Right cardiac atrium (tissue), 5 donors: ENCODE data around the gene FOXG1. TPM values are rescaled to one million over a fixed set of nuclear protein-coding genes. Genes with fewer than 3 reads are reported as not detected.

Experiments
- ATAC-seq, 2 donors: fragments of 200-7000 bp; cut with Tn5 transposase; one replicate each; pipeline versions ENCODE4 v1.8.0 to v1.9.1; 2020; ENCODE audit warnings: moderate library complexity in 2 of 2, mild to moderate bottlenecking in 1 of 2
- DNase-seq, 3 donors: peaks; one replicate each; pipeline ENCODE4 v3.0.0-alpha.2; 2020
- H3K27ac ChIP-seq: one replicate; pipeline ENCODE4 v1.5.1; 2013; ENCODE audit warnings: mild to moderate bottlenecking, low read length, control low read depth, moderate library complexity
- H3K27me3 ChIP-seq: one replicate; pipeline ENCODE4 v1.6.1; 2013; ENCODE audit not compliant: control insufficient read depth, insufficient read depth
- H3K4me1 ChIP-seq: one replicate; pipeline ENCODE4 v1.6.1; 2013; ENCODE audit warnings: low read length; ENCODE audit not compliant: control insufficient read depth, insufficient read depth
- H3K4me3 ChIP-seq: one replicate; pipeline ENCODE4 v1.5.1; 2013; ENCODE audit warnings: low read length, control low read depth
- H3K9me3 ChIP-seq: one replicate; pipeline ENCODE4 v1.6.1; 2013; ENCODE audit warnings: low read length; ENCODE audit not compliant: control insufficient read depth
- WGBS: extraction: QIAGEN DNeasy Blood & Tissue Kit; methylation state at CpG from one replicate; pipeline ENCODE4 v1.1.7; 2013; 5-methylcytosine and 5-hydroxymethylcytosine counted together
- intact Hi-C, 4 donors: fragments of 100-400 bp; cut with DNase I; formaldehyde crosslinking; loops; one replicate each; pipeline versions ENCODE4 v1.11.0 to v1.14.0; 2022 to 2023
- polyA plus RNA-seq: library from polyadenylated mRNA; stranded (reverse); fragments of 200-250 nt; gene quantifications from one replicate; pipeline ENCODE4 v1.2.3, GENCODE V29; 2013
- total RNA-seq, 4 donors: library from RNA; stranded (reverse); fragmentation: NEBNext Ultra II Directional; extraction: Animal tissue kit (Norgen Biotek cat#: 25700); gene quantifications; one replicate each; pipeline ENCODE4 v1.2.1, GENCODE V29; 2021
- donor health status: healthy with polysubstance abuse.
- donor health status: DM: no; HTN: yes; CAD: no.
- donor health status: DM: no; HTN: no; CAD: no.
- donor health status: DM: no; HTN: yes; CAD: no; lungs with severe emphysema.
- donor health status: DM: yes; HTN: yes; CAD: no.

The FOXG1 gene
- total and polyA plus RNA-seq, 5 donors, result 0.20 TPM; not detected in 4

DNA sequence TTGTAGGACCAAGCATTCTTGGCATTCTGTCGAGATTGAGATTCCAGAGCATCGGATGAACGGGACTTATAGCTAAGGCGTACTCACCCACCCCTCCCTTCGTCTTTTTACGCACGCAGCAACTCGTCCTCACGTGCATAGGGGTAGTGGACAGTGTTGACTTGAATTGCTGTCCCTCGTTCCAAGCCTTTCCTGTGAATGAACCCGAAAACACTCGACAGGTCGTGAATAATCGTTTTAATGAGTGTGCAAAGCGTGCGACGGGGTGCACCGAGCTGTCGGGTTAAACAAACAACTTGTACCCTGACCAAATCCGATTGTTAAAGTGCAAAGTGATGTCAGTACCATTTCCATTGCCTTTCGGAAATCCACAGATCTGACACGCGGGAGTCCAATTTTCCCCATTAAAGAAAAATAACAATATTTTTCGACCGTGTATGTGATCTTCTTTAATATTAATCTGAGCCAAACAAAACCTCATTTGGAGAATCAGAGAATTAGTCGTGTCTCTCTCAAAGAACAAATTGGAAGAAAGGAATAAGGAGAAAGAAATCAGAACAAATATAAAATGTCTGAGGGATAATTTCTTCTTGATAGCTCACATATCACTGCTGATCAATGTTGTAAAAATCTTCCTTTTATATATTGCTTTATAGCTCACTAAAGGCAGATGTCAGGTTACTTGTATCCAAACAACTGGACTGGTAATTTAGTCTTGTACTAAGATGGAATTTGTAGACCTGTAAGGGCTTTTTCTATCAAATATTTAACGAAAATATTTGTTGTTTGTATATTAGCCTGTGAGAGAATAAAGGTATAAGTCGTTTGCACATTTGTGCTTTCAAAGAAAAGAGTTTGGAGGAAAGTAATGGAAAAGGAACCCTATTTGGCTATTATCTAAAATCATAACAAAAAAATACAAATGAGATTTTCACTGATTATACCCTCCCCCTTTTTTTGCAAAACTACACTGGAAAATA lies 11.8 kb downstream of the FOXG1 start:
- intact Hi-C loops, result no loop called here
- H3K4me1 ChIP-seq, result no peaks in the 10 kb centered on the region
- no peak overlapping the region for H3K4me3 ChIP-seq
- DNase-seq (no peak), ATAC-seq (no peak)
- H3K27ac ChIP-seq, result no peak overlapping the region
- no peaks in the 10 kb centered on the region for H3K9me3 ChIP-seq
- WGBS, result 13% methylated on average over 28 of the region's 28 CpGs
- peaks cover 12% of the 10 kb centered on the region for H3K27me3 ChIP-seq

GRCh38 chr14:28779456-28779855 lies 12.9 kb downstream of the FOXG1 start:
- H3K4me1 ChIP-seq, result no peaks in the 10 kb centered on the region
- H3K9me3 ChIP-seq, result no peaks in the 10 kb centered on the region
- H3K4me3 ChIP-seq, result no peak overlapping the region
- H3K27ac ChIP-seq, result no peak overlapping the region
- H3K27me3 ChIP-seq, result peaks cover 12% of the 10 kb centered on the region
- DNase-seq (no peak), ATAC-seq (no peak)
- intact Hi-C loops, result no loop called here

DNA sequence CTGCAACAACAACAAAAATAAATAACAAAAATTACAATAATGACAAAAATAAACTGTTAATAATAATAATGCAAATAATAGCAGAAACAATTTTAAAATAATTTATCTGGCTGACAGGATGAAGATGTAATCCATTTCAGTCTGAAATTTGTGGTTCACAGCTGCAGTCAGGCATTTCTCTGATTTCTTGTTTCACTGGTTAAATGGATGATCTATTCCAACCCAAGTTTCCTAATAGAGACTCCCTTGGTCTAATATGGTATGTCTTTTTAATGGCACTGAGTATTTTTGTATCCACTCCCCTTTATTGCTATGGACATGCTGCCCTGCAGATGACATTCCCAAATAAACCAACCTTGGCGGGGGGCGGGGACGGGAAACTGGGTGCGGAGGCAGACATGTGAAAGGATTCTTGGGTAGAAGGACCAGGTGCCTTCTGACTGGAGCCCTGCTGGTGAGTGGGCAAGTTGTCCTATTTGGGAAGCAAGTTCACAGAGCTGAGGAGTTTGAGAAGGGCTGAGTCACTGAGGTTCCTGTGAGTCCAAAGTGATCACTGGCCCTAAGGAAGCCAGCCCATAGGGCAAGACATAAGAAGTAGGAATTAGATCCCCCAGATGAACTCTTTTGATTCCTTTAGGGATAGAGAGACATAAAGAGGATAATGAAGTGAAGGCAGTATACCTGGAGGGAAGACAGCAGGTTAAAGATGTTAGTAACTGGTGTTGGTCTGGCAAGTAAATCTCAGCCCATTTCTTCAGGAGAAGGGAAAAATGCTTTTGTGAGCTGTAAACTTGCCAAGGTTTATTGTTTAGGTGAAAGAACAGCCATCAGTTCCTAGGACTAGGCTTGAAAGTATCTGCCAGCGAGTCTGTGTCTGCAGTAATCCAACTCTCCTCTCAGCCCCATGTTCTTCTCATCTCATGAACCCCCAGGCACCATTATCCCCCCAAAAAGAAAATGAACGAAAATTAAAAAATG lies 14.5 kb downstream of the FOXG1 start:
- H3K27me3 ChIP-seq, result peaks cover 12% of the 10 kb centered on the region
- no peak for ATAC-seq
- intact Hi-C loops, result no loop called here

GRCh38 chr14:28782301-28782700 lies 15.7 kb downstream of the FOXG1 start:
- peaks cover 10% of the 10 kb centered on the region for H3K27me3 ChIP-seq
- no peaks in the 10 kb centered on the region for H3K4me1 ChIP-seq
- no peak overlapping the region for H3K27ac ChIP-seq
- ATAC-seq (no peak), DNase-seq (no peak)
- no peak overlapping the region for H3K4me3 ChIP-seq
- WGBS, result 34% methylated on average over 2 of the region's 2 CpGs
- intact Hi-C loops, result no loop called here
- H3K9me3 ChIP-seq, result no peaks in the 10 kb centered on the region

More for the DNA sequence above, 14.5 kb downstream of the FOXG1 start:
- H3K27ac ChIP-seq, result no peak overlapping the region
- 15% methylated on average over 6 of the region's 6 CpGs for WGBS
- H3K9me3 ChIP-seq, result no peaks in the 10 kb centered on the region
- no peak overlapping the region for H3K4me3 ChIP-seq
- no peaks in the 10 kb centered on the region for H3K4me1 ChIP-seq
- no peak for DNase-seq

DNA sequence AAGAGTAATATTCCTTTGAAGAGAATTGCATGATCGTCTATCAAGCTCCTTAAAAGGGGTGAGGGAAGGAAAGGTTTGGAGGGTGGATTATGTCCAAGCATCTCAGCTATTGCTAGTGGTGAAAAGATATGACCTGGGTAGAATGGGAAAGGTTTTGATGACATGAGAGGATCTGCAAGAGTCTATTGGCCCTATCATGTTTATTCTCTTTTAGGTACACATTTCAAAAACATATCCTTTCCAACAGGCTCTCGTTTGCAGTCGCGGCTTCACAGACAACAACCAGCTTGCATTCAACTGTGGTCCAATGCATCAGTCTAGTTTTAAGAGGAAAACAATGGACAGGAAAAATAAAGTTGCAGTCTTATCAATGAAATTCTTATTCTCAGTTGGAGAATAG lies 17.1 kb downstream of the FOXG1 start:
- no peaks in the 10 kb centered on the region for H3K9me3 ChIP-seq
- peaks cover 10% of the 10 kb centered on the region for H3K27me3 ChIP-seq
- ATAC-seq (no peak), DNase-seq (no peak)
- H3K4me3 ChIP-seq, result no peak overlapping the region
- 10% methylated on average over 4 of the region's 4 CpGs for WGBS
- no peaks in the 10 kb centered on the region for H3K4me1 ChIP-seq
- no peak overlapping the region for H3K27ac ChIP-seq
- intact Hi-C loops, result no loop called here

DNA sequence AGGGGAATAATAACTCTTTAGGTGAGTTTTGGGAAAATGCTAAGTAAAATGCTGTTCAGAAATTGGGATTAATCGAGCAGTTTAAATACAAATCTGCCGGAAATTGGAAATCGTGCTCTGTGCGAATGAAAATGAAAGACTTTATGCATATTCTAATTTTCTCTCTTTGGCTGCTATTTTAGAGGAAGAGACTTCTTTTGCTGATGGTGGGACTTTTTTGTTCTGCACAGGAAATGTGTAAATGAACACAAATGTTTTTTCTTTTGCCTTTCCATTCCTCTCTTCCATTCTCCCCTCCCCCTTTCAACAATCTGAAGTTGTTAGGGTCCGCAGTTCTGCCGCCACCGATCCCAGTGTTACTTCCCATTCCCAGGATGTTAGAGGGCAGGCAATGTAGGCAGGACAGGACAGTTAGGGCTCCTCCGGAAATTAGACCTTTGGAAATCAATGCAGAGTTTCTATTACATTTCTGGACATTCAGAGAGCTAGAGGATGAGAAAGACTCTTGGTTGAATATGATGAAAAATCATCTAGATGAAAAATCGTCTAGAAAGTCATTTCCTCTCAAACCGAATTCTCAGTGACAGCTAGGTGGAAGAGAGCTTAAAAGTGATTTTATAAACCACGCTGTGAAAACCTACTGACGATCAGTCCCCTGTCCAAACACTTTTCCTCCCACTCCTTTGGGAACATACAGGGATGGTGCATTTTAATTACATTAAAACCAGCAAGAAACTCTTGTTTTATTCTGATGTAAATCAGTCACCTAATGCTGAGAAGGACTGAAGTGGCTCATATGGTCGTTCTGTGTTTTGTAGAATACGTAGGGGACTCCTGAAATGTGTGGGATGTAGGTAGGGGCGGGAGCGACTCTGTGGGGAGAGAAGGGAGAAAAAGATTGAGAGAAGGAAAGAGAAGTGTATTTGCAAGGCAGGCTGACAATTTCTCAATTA lies 17.8 kb downstream of the FOXG1 start:
- Histone ChIP-seq H3K4me3 (no peak overlapping the region), H3K4me1 (no peaks in the 10 kb centered on the region), H3K9me3 (no peaks in the 10 kb centered on the region), H3K27me3 (peaks cover 10% of the 10 kb centered on the region), H3K27ac (no peak overlapping the region)
- ATAC-seq (no peak), DNase-seq (no peak)
- intact Hi-C loops, result no loop called here
- WGBS, result 9% methylated on average over 16 of the region's 16 CpGs

DNA sequence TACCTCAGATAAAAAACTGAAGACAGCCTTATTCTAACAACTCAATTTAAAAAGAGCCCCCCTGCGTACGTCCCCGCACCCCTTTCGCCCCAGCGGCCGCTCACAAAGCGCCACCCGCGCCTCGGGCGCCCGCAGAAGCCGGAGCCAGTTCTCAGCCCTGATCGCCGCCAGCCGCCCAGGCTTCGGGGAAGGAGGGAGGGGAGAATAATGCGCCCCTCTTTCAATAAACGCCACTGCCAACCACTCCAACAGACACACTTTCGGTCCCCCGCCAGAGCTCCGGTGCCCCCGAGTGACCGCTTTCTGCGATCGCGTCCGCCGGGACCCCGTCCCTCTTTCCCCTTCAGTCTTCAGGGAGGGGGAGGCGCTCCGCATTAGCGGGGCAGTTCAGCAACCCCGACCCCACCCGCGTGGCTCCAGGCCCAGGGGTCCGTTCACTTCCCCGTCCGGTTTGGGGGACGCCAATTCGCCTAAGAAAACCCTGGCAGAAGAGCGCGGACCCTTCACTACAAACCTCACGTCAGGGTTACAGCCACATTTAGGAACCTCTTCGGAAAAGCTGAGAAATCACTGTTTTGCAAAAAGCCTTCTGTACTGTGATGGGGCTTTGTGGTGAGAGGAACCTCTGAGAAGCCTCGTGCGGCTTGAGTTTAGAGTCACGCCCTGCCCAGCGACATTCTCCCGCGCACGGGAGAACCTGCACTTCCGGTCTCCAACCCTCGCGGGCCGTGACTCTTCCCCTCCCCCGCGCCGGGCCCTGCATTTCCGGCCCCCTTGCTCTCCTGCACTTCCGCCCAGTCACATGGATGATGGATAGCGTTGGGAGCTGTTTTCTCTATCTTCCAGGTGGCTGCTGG lies 18.7 kb downstream of the FOXG1 start:
- Histone ChIP-seq H3K4me3 (no peak overlapping the region), H3K27ac (no peak overlapping the region), H3K4me1 (no peaks in the 10 kb centered on the region), H3K9me3 (no peaks in the 10 kb centered on the region), H3K27me3 (peaks cover 8% of the 10 kb centered on the region)
- ATAC-seq (peak in 1 of 2 donors; percentile 34), DNase-seq (no peak)
- intact Hi-C loops, result no loop called here
- 2% methylated on average over 62 of the region's 62 CpGs for WGBS

DNA sequence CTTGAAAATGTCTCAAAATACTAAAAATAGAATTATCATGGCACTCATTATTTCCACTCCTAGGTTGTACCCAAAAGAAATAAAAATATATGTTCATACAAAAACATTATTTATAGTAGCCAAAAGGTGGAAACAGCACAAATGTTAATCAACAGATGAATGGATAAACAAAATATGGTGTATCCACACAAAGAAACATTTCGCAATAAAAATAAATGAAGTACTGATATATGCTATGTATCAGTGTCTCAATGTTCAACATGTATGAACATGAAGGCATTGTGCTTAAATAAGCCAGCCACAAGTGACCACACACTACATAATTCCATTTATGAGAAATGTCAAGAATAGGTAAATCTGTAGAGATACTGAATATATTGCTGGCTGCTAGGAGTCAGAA lies 40.9 kb downstream of the FOXG1 start:
- Histone ChIP-seq H3K4me1 (no peaks in the 10 kb centered on the region), H3K9me3 (no peaks in the 10 kb centered on the region), H3K4me3 (no peak overlapping the region), H3K27me3 (no peaks in the 10 kb centered on the region), H3K27ac (no peak overlapping the region)
- ATAC-seq (no peak), DNase-seq (no peak)
- intact Hi-C loops, result no loop called here
- 89% methylated on average over 1 of the region's 1 CpG for WGBS

DNA sequence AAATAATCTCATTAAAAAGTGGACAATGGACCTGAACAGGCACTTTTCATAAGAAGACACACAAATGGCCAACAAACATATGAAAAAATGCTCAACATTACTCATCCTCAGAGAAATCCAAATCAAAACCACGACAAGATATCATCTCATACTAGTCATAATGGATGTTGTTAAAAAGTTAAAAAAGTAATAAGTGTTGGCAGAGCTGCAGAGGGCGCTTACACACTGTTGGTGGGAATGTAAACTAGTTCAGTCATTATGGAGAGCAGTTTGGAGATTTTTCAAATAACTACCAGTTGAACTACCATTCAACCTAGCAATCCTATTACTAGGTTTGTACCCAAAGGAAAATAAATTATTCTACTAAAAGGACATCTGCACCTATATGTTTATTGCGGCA lies 47.2 kb downstream of the FOXG1 start:
- WGBS, result 83% methylated on average over 3 of the region's 3 CpGs
- no peaks in the 10 kb centered on the region for H3K4me1 ChIP-seq

More for the DNA sequence above, 47.2 kb downstream of the FOXG1 start:
- no peaks in the 10 kb centered on the region for H3K9me3 ChIP-seq
- no peak overlapping the region for H3K27ac ChIP-seq
- DNase-seq (no peak), ATAC-seq (no peak)
- no peaks in the 10 kb centered on the region for H3K27me3 ChIP-seq
- no peak overlapping the region for H3K4me3 ChIP-seq
- intact Hi-C loops, result no loop called here
